ENCODE data around the gene C2orf81.

DNA sequence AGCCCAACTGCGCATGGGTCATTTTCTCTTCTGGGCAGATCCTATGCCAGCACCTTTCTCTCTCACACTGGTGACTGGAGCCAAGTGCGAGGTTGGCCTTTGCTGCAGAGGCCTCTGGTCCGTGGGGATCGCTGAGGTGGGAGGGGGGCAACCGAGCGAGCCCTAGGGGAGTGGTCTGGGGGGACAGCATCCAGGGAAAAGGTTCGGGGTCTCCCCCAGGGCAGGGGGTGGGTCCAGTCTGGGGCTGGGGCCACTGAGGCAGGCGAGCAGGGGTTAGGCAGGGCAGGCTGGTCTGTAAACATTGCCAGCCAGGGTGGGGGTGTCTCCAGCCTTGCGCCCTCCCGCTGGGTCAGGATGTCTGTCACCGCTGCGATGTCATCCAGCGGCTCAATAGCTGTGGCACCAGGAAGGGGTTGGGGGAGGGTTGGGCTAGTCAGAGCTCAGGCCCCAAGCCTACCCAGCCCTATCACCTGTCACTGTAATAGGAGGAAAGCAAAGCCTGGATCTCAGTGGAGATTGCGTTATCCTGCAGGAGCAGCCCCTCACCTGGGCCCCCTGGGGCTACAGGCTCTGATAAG, 4.9 kb upstream of the C2orf81 start:
- TF ChIP-seq, protein P1, sequence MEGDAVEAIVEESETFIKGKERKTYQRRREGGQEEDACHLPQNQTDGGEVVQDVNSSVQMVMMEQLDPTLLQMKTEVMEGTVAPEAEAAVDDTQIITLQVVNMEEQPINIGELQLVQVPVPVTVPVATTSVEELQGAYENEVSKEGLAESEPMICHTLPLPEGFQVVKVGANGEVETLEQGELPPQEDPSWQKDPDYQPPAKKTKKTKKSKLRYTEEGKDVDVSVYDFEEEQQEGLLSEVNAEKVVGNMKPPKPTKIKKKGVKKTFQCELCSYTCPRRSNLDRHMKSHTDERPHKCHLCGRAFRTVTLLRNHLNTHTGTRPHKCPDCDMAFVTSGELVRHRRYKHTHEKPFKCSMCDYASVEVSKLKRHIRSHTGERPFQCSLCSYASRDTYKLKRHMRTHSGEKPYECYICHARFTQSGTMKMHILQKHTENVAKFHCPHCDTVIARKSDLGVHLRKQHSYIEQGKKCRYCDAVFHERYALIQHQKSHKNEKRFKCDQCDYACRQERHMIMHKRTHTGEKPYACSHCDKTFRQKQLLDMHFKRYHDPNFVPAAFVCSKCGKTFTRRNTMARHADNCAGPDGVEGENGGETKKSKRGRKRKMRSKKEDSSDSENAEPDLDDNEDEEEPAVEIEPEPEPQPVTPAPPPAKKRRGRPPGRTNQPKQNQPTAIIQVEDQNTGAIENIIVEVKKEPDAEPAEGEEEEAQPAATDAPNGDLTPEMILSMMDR (IDR thresholded peaks at IDR 0.05; ENCODE audit: low read depth, low read length), result no peak
- no peak for TF ChIP-seq EZH2phosphoT487 (IDR thresholded peaks at IDR 0.05; ENCODE audit: low read depth)

Measured in OCI-LY3 (cell line).